ENCODE results near the gene CDK5. TPM values are rescaled to one million over a fixed set of nuclear protein-coding genes. Genes with fewer than 3 reads are reported as not detected.
"Not testable (repeated sequence)": the region's sequence is repeated elsewhere in the genome, so short reads cannot be mapped to it uniquely, and the experiment has no call there.

The CDK5 gene
- total RNA-seq, 1 experiment from 2014 or later = 23.8 TPM

GRCh38 chr7:151012031-151012692 is 45.5 kb downstream of the CDK5 start:
- H3K4me3 Mint-ChIP-seq (ENCODE audit: unreplicated experiment) = peak overlapping the region; percentile 6
- H3K36me3 Mint-ChIP-seq (ENCODE audit: insufficient read depth, unreplicated experiment) = no peaks in the 10 kb centered on the region
- DNase-seq = no peak
- H3K36me3 ChIP-seq (ENCODE audit: control insufficient read depth, insufficient read depth, low read length) = no peaks in the 10 kb centered on the region
- CTCF ChIA-PET = interaction anchor here (1.1 to 1.2 kb wide), 2 partner anchors 16 to 50 kb away, joined by 3 to 5 read pairs; partner anchors contain the start of gene ABCB8
- no TSS peak for BruUV-seq (replicated peaks)
- TF ChIP-seq CTCF (IDR thresholded peaks at IDR 0.05; ENCODE audit: insufficient read depth in 1 of 2, low read depth in 1 of 2, low read length in 1 of 2, severe bottlenecking in 1 of 2, unreplicated experiment in 1 of 2) = no peak
- no peaks in the 10 kb centered on the region for H3K9me3 Mint-ChIP-seq (ENCODE audit: unreplicated experiment)
- H3K9me3 ChIP-seq = no peaks in the 10 kb centered on the region
- no peak overlapping the region for H3K4me3 ChIP-seq (ENCODE audit: low read depth, low read length)
- POLR2A ChIA-PET = no interaction called here
- intact Hi-C loops (cut with micrococcal nuclease; ENCODE audit: unreplicated experiment) = loop anchor here (5.0 kb wide), 1 partner anchor 100 kb away; no protein-coding TSS in a partner anchor
- H3K4me1 ChIP-seq = peaks cover 23% of the 10 kb centered on the region
- H3K27me3 Mint-ChIP-seq (ENCODE audit: insufficient read depth, unreplicated experiment) = no peaks in the 10 kb centered on the region
- no peaks in the 10 kb centered on the region for H3K27me3 ChIP-seq (replicated peaks; ENCODE audit: control insufficient read depth, insufficient read depth, low read length)
- peaks cover 10% of the 10 kb centered on the region for H3K4me1 Mint-ChIP-seq (ENCODE audit: low read depth, unreplicated experiment)
- H3K27ac Mint-ChIP-seq (ENCODE audit: unreplicated experiment) = peak overlapping the region; percentile 53

DNA sequence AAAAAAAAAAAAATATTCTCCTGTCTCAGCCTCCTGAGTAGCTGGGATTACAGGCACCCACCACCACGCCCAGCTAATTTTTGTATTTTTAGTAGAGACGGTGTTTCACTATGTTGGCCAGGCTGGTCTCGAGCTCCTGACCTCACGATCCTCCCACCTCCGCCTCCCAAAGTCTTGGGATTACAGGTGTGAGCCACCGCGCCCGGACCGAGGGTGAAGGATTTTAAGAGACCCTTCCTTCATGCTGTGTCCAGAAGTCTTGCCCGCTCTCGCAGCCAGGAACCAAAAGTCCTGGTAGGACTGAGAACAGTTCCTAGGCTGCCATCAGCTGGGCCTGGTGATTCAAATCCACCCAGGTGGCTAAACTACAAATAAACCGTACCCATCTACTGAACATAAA is 46.1 kb downstream of the CDK5 start:
- intact Hi-C loops (cut with micrococcal nuclease; ENCODE audit: unreplicated experiment) = loop anchor here (5.0 kb wide), 1 partner anchor 101 kb away; no protein-coding TSS in a partner anchor
- H3K4me3 ChIP-seq (ENCODE audit: low read depth, low read length); BruUV-seq (replicated peaks); H3K36me3 Mint-ChIP-seq (ENCODE audit: insufficient read depth, unreplicated experiment); H3K36me3 ChIP-seq (ENCODE audit: control insufficient read depth, insufficient read depth, low read length); H3K9me3 Mint-ChIP-seq (ENCODE audit: unreplicated experiment); H3K27me3 ChIP-seq (replicated peaks; ENCODE audit: control insufficient read depth, insufficient read depth, low read length); DNase-seq; POLR2A ChIA-PET; H3K9me3 ChIP-seq; H3K27ac Mint-ChIP-seq (ENCODE audit: unreplicated experiment); CTCF ChIA-PET; H3K27me3 Mint-ChIP-seq (ENCODE audit: insufficient read depth, unreplicated experiment); H3K4me3 Mint-ChIP-seq (ENCODE audit: unreplicated experiment): not testable (repeated sequence)
- H3K4me1 ChIP-seq = peaks cover 23% of the 10 kb centered on the region
- H3K4me1 Mint-ChIP-seq (ENCODE audit: low read depth, unreplicated experiment) = peaks cover 10% of the 10 kb centered on the region

DNA sequence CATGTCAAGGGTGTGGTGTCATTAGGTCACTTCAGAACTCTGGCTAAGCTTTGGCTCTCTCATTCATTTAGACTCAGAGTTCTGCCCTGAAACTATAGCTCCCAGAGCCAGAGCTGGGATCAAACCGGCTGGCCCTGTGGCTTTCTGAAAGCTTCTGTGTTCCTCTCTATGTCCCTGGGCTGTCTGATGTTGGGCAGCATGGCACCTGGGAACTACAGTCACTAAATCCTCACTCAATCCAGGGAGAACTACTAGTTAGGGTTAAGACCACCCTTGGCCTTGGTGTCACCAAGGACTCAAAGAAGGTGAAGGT is 46.6 kb downstream of the CDK5 start:
- H3K27me3 ChIP-seq (replicated peaks; ENCODE audit: control insufficient read depth, insufficient read depth, low read length) = no peaks in the 10 kb centered on the region
- H3K4me3 ChIP-seq (ENCODE audit: low read depth, low read length) = no peak overlapping the region
- peaks cover 23% of the 10 kb centered on the region for H3K4me1 ChIP-seq
- H3K27me3 Mint-ChIP-seq (ENCODE audit: insufficient read depth, unreplicated experiment) = no peaks in the 10 kb centered on the region
- POLR2A ChIA-PET = no interaction called here
- CTCF ChIA-PET = interaction anchor here (1.3 kb wide), 1 partner anchor 25 kb away, joined by 3 read pairs; no protein-coding TSS in a partner anchor
- H3K4me1 Mint-ChIP-seq (ENCODE audit: low read depth, unreplicated experiment) = peaks cover 10% of the 10 kb centered on the region
- peak overlapping the region; percentile 67 for H3K27ac Mint-ChIP-seq (ENCODE audit: unreplicated experiment)
- no peaks in the 10 kb centered on the region for H3K36me3 ChIP-seq (ENCODE audit: control insufficient read depth, insufficient read depth, low read length)
- no peak for TF ChIP-seq CTCF (IDR thresholded peaks at IDR 0.05; ENCODE audit: insufficient read depth in 1 of 2, low read depth in 1 of 2, low read length in 1 of 2, severe bottlenecking in 1 of 2, unreplicated experiment in 1 of 2)
- BruUV-seq (replicated peaks) = no TSS peak
- H3K9me3 Mint-ChIP-seq (ENCODE audit: unreplicated experiment) = no peaks in the 10 kb centered on the region
- H3K9me3 ChIP-seq = no peaks in the 10 kb centered on the region
- H3K4me3 Mint-ChIP-seq (ENCODE audit: unreplicated experiment) = no peak overlapping the region
- intact Hi-C loops (cut with micrococcal nuclease; ENCODE audit: unreplicated experiment) = loop anchor here (5.0 kb wide), 1 partner anchor 101 kb away; no protein-coding TSS in a partner anchor
- no peaks in the 10 kb centered on the region for H3K36me3 Mint-ChIP-seq (ENCODE audit: insufficient read depth, unreplicated experiment)
- DNase-seq = no peak
